NCI-H748 treated with DMSO at 0.1 percent for 48 hours (cell line): ENCODE data around the gene CFAP61.
"Not testable (repeated sequence)": the region's sequence is repeated elsewhere in the genome, so short reads cannot be mapped to it uniquely, and the experiment has no call there.

Experiments used
- DNase-seq: peaks from one replicate; lab custom pipeline; 2025; lab: John Stamatoyannopoulos, UW

Gene CFAP61

GRCh38 chr20:20233041-20233514 lies 180.7 kb downstream of the CFAP61 start:
- no peak for DNase-seq

GRCh38 chr20:20235681-20236080 lies 183.3 kb downstream of the CFAP61 start:
- DNase-seq, result no peak

GRCh38 chr20:20237093-20237959 lies 185.0 kb downstream of the CFAP61 start:
- peak; percentile 84 for DNase-seq

- peak; percentile 45 for DNase-seq
Observed at GRCh38 chr20:20241976-20242375, 189.6 kb downstream of the CFAP61 start.

- not testable (repeated sequence) for DNase-seq
Observed at GRCh38 chr20:20244384-20244783, 192.1 kb downstream of the CFAP61 start.

- DNase-seq, result no peak
Observed at GRCh38 chr20:20246996-20247633, 194.8 kb downstream of the CFAP61 start.

GRCh38 chr20:20248620-20249200 lies 196.4 kb downstream of the CFAP61 start:
- DNase-seq, result no peak

- no peak for DNase-seq
Observed at GRCh38 chr20:20251317-20251716, 199.0 kb downstream of the CFAP61 start.

GRCh38 chr20:20251836-20252235 lies 199.5 kb downstream of the CFAP61 start:
- no peak for DNase-seq

GRCh38 chr20:20253039-20253743 lies 200.9 kb downstream of the CFAP61 start:
- no peak for DNase-seq

- no peak for DNase-seq
Observed at GRCh38 chr20:20253744-20254330, 201.5 kb downstream of the CFAP61 start.

GRCh38 chr20:20255099-20255498 lies 202.8 kb downstream of the CFAP61 start:
- DNase-seq, result no peak

GRCh38 chr20:20259533-20259932 lies 207.2 kb downstream of the CFAP61 start:
- DNase-seq, result no peak

GRCh38 chr20:20261159-20261558 lies 208.8 kb downstream of the CFAP61 start:
- no peak for DNase-seq

GRCh38 chr20:20265210-20265609 lies 212.9 kb downstream of the CFAP61 start:
- no peak for DNase-seq

- no peak for DNase-seq
Observed at GRCh38 chr20:20266552-20266951, 214.2 kb downstream of the CFAP61 start.

GRCh38 chr20:20267685-20268370 lies 215.5 kb downstream of the CFAP61 start:
- DNase-seq, result peak; percentile 96

GRCh38 chr20:20271271-20271670 lies 218.9 kb downstream of the CFAP61 start:
- DNase-seq, result no peak

GRCh38 chr20:20272686-20273085 lies 220.4 kb downstream of the CFAP61 start:
- no peak for DNase-seq

GRCh38 chr20:20273286-20273685 lies 221.0 kb downstream of the CFAP61 start:
- no peak for DNase-seq

- DNase-seq, result no peak
Observed at GRCh38 chr20:20274821-20275220, 222.5 kb downstream of the CFAP61 start.
